Superior temporal gyrus (tissue), 1 donor: Measurements from ENCODE around the gene NHSL2.
"Not testable (repeated sequence)": the region's sequence is repeated elsewhere in the genome, so short reads cannot be mapped to it uniquely, and the experiment has no call there.

ENCODE experiments used
- DNase-seq: peaks from one replicate; pipeline ENCODE4 v3.0.0-alpha.2; 2016; ENCODE audit errors: extremely low spot score

The NHSL2 gene

GRCh38 chrX:72169008-72169728, 258.5 kb downstream of the NHSL2 start:
- no peak for DNase-seq

GRCh38 chrX:72176289-72176688, 265.6 kb downstream of the NHSL2 start:
- DNase-seq: not testable (repeated sequence)

- no peak for DNase-seq
These were observed 266.3 kb downstream of the NHSL2 start for GRCh38 chrX:72176981-72177380.

GRCh38 chrX:72180539-72180938, 269.9 kb downstream of the NHSL2 start:
- no peak for DNase-seq

- peak; percentile 95 for DNase-seq
These were observed 270.8 kb downstream of the NHSL2 start, which contains the start of gene PIN4 for GRCh38 chrX:72181178-72182125. Gene PIN4, plus strand, starts transcription at chrX:72181757. Its CDS starts 29 bp downstream, at chrX:72181786.

- no peak for DNase-seq
These were observed 272.3 kb downstream of the NHSL2 start for GRCh38 chrX:72182924-72183323.

- no peak for DNase-seq
These were observed 291.3 kb downstream of the NHSL2 start for GRCh38 chrX:72201836-72202536.
